T1000 (cell line): Measurements from ENCODE around the gene CCL13.
"Not testable (repeated sequence)": the region's sequence is repeated elsewhere in the genome, so short reads cannot be mapped to it uniquely, and the experiment has no call there.

Experiments used
- DNase-seq: peaks from one replicate; lab custom pipeline; 2025; ENCODE audit warnings: mixed read lengths; lab: John Stamatoyannopoulos, UW

Gene CCL13

GRCh38 chr17:34356194-34356593, at the start of gene CCL13:
Gene CCL13, plus strand, starts transcription at chr17:34356480. Its CDS starts 47 bp downstream, at chr17:34356527.
- DNase-seq = no peak

GRCh38 chr17:34307110-34307509, 49.2 kb upstream of the CCL13 start:
- DNase-seq = no peak

GRCh38 chr17:34308371-34308770, 47.9 kb upstream of the CCL13 start:
- no peak for DNase-seq

- no peak for DNase-seq
These were observed 45.0 kb upstream of the CCL13 start for GRCh38 chr17:34311291-34311690.

- no peak for DNase-seq
These were observed 44.2 kb upstream of the CCL13 start for GRCh38 chr17:34312080-34312479.

- DNase-seq = no peak
These were observed 43.1 kb upstream of the CCL13 start for GRCh38 chr17:34313164-34313563.

- no peak for DNase-seq
These were observed 42.0 kb upstream of the CCL13 start for GRCh38 chr17:34314279-34314678.

- DNase-seq = no peak
These were observed 37.8 kb upstream of the CCL13 start for GRCh38 chr17:34318474-34318873.

GRCh38 chr17:34319039-34319483, 37.2 kb upstream of the CCL13 start, which contains the start of gene CCL8:
Gene CCL8, plus strand, starts transcription at chr17:34319435. Its CDS starts 67 bp downstream, at chr17:34319502.
- DNase-seq = no peak

GRCh38 chr17:34321964-34322363, 34.3 kb upstream of the CCL13 start:
- no peak for DNase-seq

GRCh38 chr17:34327580-34327979, 28.7 kb upstream of the CCL13 start:
- not testable (repeated sequence) for DNase-seq

- DNase-seq = no peak
These were observed 18.6 kb upstream of the CCL13 start for GRCh38 chr17:34337701-34338100.

- no peak for DNase-seq
These were observed 17.0 kb upstream of the CCL13 start for GRCh38 chr17:34339138-34339770.

- DNase-seq = no peak
These were observed 14.4 kb upstream of the CCL13 start for GRCh38 chr17:34341916-34342315.

- DNase-seq = no peak
These were observed 9.2 kb upstream of the CCL13 start for GRCh38 chr17:34347063-34347462.

- DNase-seq = no peak
These were observed 6.5 kb upstream of the CCL13 start for GRCh38 chr17:34349751-34350150.

- DNase-seq = no peak
These were observed 5.2 kb upstream of the CCL13 start for GRCh38 chr17:34351096-34351495.

GRCh38 chr17:34352191-34352590, 4.1 kb upstream of the CCL13 start:
- DNase-seq = no peak

GRCh38 chr17:34354637-34355036, 1.6 kb upstream of the CCL13 start:
- no peak for DNase-seq

- no peak for DNase-seq
These were observed 1.1 kb downstream of the CCL13 start for GRCh38 chr17:34357398-34357797.

- DNase-seq = no peak
These were observed 2.4 kb downstream of the CCL13 start for GRCh38 chr17:34358631-34359030.

GRCh38 chr17:34360601-34361270, 4.5 kb downstream of the CCL13 start:
- no peak for DNase-seq

- DNase-seq = no peak
These were observed 5.3 kb downstream of the CCL13 start for GRCh38 chr17:34361478-34362061.
